HG03103 (cell line): ENCODE results near the gene RNPEP.
"Not testable (repeated sequence)": the region's sequence is repeated elsewhere in the genome, so short reads cannot be mapped to it uniquely, and the experiment has no call there.

Experiments
- ATAC-seq: cut with Tn5 transposase; IDR thresholded peaks from one replicate; pipeline ENCODE4 v1.9.1; 2021; ENCODE audit warnings: low read depth; ENCODE audit not compliant: unreplicated experiment

RNPEP gene

DNA sequence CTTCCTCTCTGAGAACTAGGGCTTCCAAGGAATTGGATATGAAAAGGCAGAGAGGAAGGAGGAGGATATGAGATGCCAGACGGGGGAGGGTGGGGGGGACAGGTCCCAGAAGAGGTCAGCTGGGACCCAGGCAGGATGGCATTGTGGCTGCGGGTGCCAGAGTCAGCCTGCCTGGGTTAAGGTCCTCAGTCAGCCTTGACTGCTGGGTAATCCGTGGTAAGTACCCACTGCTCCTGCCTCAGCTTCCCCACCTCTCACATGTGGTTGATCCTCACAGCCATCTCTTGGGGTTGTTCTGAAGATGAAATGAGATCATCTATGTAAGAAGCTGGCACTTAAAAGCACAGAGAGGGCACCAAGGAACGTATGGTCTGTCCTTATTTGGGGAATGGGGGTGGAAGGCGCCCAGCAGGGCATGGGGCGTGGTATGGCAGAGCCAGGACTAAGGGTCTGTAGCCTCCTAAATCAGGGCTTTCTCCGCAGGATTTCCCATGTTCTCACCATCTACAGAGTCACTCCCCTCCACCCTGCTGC, 51.8 kb downstream of the RNPEP start:
- ATAC-seq: no peak

GRCh38 chr1:202034683-202035462, 52.4 kb downstream of the RNPEP start:
- ATAC-seq: no peak

DNA sequence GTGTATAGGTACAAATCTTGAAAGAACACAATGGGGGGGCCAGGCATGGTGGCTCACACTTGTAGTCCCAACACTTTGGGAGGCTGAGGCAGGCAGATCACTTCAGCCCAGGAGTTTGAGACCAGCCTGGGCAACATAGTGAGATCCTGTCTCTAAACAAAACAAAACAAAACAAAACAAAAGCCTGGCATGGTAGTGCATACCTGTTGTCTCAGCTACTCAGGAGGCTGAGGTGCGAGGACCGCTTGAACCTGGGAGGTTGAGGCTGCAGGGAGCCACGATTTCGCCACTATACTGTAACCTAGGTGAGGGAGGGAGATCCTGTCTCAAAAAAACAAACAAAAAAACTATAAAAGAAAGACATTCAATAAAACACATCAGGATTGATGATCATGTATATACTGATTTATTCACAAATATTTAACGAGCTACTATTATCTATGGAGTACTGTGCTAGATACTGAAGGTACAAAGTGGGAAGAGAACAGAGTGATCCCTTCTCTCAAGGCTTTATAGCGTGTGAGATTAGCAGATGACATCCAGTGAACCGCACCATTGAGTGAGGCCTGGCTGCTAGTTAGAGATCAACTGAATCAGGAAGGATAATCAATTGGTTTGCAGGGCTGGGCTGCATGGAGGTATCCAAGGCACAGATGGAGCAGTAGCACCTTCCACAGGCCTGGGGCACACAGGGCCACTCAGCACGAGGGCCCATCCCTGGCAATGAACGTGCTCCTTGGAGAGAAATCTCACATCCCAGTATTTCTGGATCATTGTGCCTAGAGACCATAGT, 54.3 kb downstream of the RNPEP start:
- ATAC-seq: no peak

GRCh38 chr1:202037706-202038296, 55.4 kb downstream of the RNPEP start:
- ATAC-seq: no peak

DNA sequence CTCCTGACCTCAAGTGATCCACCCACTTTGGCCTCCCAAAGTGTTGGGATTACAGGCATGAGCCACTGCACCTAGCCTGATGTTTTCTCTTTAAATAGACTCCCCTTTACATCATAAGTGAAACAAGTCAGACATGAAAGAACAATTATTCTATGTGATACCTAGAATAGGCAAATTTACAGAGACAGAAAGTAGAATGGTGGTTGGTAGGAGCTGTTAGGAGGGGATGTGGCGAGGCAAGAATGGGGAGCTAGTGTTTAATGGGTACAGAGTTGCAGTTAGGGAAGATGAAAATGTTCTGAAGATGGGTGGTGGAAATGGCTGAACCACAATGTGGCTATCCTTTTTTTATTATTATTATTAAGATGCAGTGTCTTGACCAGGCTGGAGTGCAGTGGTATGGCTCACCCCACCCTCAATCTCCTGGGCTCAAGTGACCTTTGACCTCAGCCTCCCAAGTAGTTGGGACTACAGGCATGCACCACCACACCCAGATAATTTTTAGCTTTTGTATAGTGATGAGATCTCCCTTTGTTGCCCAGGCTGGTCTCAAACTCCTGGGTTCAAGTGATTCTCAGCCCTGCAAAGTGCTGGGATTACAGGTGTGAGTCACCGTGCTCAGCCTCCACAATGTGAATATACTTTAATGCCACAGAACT, 56.4 kb downstream of the RNPEP start:
- ATAC-seq: no peak

DNA sequence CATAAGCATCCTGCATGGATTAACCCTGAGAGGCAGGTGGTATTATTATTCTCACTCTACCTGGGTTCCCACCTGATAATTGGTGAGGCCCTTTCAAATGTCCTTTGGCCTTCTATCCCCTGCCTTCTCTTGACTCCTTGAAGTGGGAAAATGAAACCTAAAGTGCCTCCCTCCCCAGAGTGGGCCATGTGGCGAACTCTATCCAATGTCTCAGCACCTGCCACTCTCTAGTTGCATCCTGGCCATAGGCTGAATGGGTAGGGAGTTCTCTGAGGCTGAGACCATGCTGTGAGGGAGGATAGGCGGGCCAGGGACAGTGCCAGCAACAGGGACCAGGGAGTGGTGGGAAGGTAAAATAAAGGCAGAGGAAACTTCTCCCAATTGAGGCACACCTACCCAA, 63.3 kb downstream of the RNPEP start:
- no peak for ATAC-seq

- no peak for ATAC-seq
Measured at GRCh38 chr1:202046227-202046626, 63.8 kb downstream of the RNPEP start.

DNA sequence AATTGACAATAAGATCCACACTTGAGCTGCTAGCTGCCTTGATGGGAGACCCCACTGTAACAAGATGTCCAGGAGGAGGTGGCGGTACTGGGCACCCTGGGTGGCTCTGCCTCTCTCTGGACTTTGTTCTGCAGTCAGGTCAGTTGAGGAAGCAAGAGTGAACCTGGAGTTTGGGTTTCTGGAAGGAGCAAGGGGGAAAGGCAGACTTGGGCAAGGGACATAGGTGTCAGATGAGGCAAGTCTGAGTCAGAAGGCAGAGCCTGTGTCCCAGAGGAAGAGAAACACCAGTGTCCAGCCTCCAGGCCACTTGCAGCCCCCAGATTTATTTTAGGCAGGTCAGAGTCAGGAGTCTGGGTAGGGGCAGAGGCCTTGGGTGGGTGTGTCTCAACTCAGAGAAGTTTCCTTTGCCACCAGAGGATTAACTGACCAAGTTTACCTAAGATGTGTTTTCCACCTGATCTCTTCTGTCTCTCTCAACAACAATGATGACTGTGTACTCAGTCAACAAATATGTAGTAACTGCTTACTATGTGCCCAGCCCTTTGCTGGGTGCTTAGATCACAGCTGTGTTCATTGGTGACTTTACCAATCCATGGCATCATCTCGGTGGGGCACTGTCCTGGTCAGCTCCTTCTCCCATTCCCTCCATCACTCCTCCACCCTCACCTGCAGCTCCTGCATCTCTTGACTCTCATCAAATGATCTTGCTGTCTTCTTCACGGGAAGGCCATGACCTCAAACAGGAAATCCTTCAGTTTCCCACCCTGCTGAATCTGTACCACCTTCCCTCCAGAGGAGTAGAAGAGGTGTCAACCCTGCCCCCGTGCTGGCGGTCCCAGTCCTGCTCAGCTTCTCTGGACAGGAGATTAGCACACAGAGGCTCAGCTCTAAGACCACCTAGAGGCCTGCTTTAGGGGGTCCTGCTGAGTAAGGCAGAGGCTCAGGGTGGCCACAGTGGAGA, 64.6 kb downstream of the RNPEP start:
- ATAC-seq: no peak

GRCh38 chr1:202047977-202048376, 65.5 kb downstream of the RNPEP start:
- ATAC-seq: no peak

GRCh38 chr1:202049129-202049528, 66.7 kb downstream of the RNPEP start:
- ATAC-seq: no peak

DNA sequence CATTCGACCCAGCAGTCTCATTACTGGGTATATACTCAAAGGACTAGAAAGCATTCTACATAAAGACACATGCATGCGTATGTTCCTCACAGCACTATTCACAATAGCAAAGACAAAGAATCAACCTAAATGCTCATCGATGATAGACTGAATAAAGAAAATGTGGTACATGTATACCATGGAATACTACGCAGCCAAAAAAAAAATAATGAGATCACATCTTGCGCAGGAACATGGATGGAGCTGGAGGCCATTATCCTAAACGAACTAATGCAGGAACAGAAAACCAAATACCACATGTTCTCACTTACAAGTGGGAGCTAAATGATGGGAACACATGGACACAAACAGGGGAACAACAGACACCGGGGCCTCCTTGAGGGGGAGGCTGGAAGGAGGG, 71.6 kb downstream of the RNPEP start:
- no peak for ATAC-seq

- not testable (repeated sequence) for ATAC-seq
Measured at GRCh38 chr1:202054673-202055072, 72.2 kb downstream of the RNPEP start.
